Measurements from ENCODE around the gene TXNDC17. TPM values are rescaled to one million over a fixed set of nuclear protein-coding genes. Genes with fewer than 3 reads are reported as not detected.

The TXNDC17 gene
- total RNA-seq, 6 experiments from 2014 or later = 50.4 to 204 (median 72.1) TPM

GRCh38 chr17:6596511-6596910, 44.3 kb upstream of the TXNDC17 start:
- H3K4me3 ChIP-seq = no peak overlapping the region
- H3K27me3 ChIP-seq = no peaks in the 10 kb centered on the region
- H3K4me1 ChIP-seq = peaks cover 0 to 24% (median 6%) of the 10 kb centered on the region in 4 donors
- no peak for ATAC-seq
- no peak for TF ChIP-seq POLR2A (IDR thresholded peaks at IDR 0.05)
- no peak for TF ChIP-seq CTCF (IDR thresholded peaks at IDR 0.05)
- no peak overlapping the region for H3K27ac ChIP-seq
- intact Hi-C loops (cut with DNase I) = no loop called here
- no peaks in the 10 kb centered on the region for H3K9me3 ChIP-seq
- WGBS (ENCODE audit: insufficient coverage, low coverage, low lambda C conversion rate, missing lambda C conversion rate) = 75% methylated on average over 2 of the region's 2 CpGs
- H3K36me3 ChIP-seq = peaks cover 0 to 12% (median 3%) of the 10 kb centered on the region in 4 donors
- DNase-seq = no peak

GRCh38 chr17:6596941-6597340, 43.9 kb upstream of the TXNDC17 start:
- Histone ChIP-seq H3K4me1 (peaks cover 0 to 24% (median 6%) of the 10 kb centered on the region in 4 donors), H3K36me3 (peaks cover 0 to 12% (median 3%) of the 10 kb centered on the region in 4 donors)
- intact Hi-C loops (cut with DNase I) = no loop called here

GRCh38 chr17:6597727-6598126, 43.1 kb upstream of the TXNDC17 start:
- DNase-seq (no peak), ATAC-seq (peak; percentile 50 to 60 (median 56))
- no peak for TF ChIP-seq CTCF (IDR thresholded peaks at IDR 0.05)
- TF ChIP-seq POLR2A (IDR thresholded peaks at IDR 0.05) = no peak
- 13% methylated on average over 1 of the region's 1 CpG for whole genome bisulfite sequencing (ENCODE audit: insufficient coverage, low coverage, low lambda C conversion rate, missing lambda C conversion rate)
- H3K27ac ChIP-seq = no peak overlapping the region
- intact Hi-C loops (cut with DNase I) = no loop called here
- H3K4me3 ChIP-seq = no peak overlapping the region
- peaks cover 0 to 24% (median 6%) of the 10 kb centered on the region in 4 donors for H3K4me1 ChIP-seq
- H3K9me3 ChIP-seq = no peaks in the 10 kb centered on the region
- no peaks in the 10 kb centered on the region for H3K27me3 ChIP-seq
- peaks cover 0 to 12% (median 3%) of the 10 kb centered on the region in 4 donors for H3K36me3 ChIP-seq

More at GRCh38 chr17:6596941-6597340, 43.9 kb upstream of the TXNDC17 start:
- TF ChIP-seq POLR2A (IDR thresholded peaks at IDR 0.05) (no peak), CTCF (IDR thresholded peaks at IDR 0.05) (no peak)
- H3K4me3 ChIP-seq = no peak overlapping the region
- DNase-seq (no peak), ATAC-seq (no peak)
- no peaks in the 10 kb centered on the region for H3K9me3 ChIP-seq
- H3K27me3 ChIP-seq = no peaks in the 10 kb centered on the region
- H3K27ac ChIP-seq = no peak overlapping the region
- 95% methylated on average over 4 of the region's 4 CpGs for WGBS (ENCODE audit: insufficient coverage, low coverage, low lambda C conversion rate, missing lambda C conversion rate)

GRCh38 chr17:6599364-6599763, 41.5 kb upstream of the TXNDC17 start:
- no peaks in the 10 kb centered on the region for H3K9me3 ChIP-seq
- no peak overlapping the region for H3K4me3 ChIP-seq
- H3K27ac ChIP-seq = no peak overlapping the region
- intact Hi-C loops (cut with DNase I) = no loop called here
- peak; percentile 47 to 74 (median 58) for ATAC-seq
- H3K4me1 ChIP-seq = peaks cover 0 to 24% (median 6%) of the 10 kb centered on the region in 4 donors
- no peaks in the 10 kb centered on the region for H3K27me3 ChIP-seq
- peaks cover 0 to 12% (median 3%) of the 10 kb centered on the region in 4 donors for H3K36me3 ChIP-seq
- TF ChIP-seq CTCF (IDR thresholded peaks at IDR 0.05) = no peak
- no peak for TF ChIP-seq POLR2A (IDR thresholded peaks at IDR 0.05)
- DNase-seq = no peak

GRCh38 chr17:6602141-6602540, 38.7 kb upstream of the TXNDC17 start:
- Histone ChIP-seq H3K36me3 (peaks cover 0 to 8% (median under 1%) of the 10 kb centered on the region in 4 donors), H3K27me3 (no peaks in the 10 kb centered on the region), H3K4me1 (peaks cover 0 to 24% (median 6%) of the 10 kb centered on the region in 4 donors), H3K4me3 (no peak overlapping the region), H3K9me3 (no peaks in the 10 kb centered on the region), H3K27ac (no peak overlapping the region)
- 91% methylated on average over 2 of the region's 2 CpGs for WGBS (ENCODE audit: insufficient coverage, low coverage, low lambda C conversion rate, missing lambda C conversion rate)
- ATAC-seq = no peak
- intact Hi-C loops (cut with DNase I) = no loop called here
- TF ChIP-seq POLR2A (IDR thresholded peaks at IDR 0.05) (no peak), CTCF (IDR thresholded peaks at IDR 0.05) (no peak)
- DNase-seq = no peak
